Measurements from ENCODE around the gene COG8.

DNA sequence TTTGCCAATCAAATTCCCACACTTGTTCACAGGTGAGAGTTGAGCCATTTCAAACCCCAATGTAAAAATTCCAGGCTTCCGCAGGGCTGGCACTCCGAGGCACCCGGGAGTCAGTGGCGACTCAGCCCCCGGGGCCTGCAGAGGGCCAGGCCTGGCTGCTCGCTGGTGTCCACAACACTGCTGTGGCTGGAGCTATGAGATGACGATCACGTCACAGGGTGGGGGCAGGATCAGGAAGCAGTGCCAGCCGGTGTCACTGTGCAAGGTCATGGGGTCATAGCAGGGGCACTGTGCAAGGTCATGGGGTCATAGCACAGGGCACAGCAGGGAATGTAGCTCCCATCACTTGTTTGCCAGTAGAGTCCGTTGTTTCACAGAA is 20.5 kb downstream of the COG8 start:
- TF ChIP-seq, protein P1, sequence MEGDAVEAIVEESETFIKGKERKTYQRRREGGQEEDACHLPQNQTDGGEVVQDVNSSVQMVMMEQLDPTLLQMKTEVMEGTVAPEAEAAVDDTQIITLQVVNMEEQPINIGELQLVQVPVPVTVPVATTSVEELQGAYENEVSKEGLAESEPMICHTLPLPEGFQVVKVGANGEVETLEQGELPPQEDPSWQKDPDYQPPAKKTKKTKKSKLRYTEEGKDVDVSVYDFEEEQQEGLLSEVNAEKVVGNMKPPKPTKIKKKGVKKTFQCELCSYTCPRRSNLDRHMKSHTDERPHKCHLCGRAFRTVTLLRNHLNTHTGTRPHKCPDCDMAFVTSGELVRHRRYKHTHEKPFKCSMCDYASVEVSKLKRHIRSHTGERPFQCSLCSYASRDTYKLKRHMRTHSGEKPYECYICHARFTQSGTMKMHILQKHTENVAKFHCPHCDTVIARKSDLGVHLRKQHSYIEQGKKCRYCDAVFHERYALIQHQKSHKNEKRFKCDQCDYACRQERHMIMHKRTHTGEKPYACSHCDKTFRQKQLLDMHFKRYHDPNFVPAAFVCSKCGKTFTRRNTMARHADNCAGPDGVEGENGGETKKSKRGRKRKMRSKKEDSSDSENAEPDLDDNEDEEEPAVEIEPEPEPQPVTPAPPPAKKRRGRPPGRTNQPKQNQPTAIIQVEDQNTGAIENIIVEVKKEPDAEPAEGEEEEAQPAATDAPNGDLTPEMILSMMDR (IDR thresholded peaks at IDR 0.05 in 4 of 5, conservative IDR thresholded peaks at IDR 0.05 in 1 of 5): no peak
- TF ChIP-seq POLR2A (IDR thresholded peaks at IDR 0.05): no peak

Data from gastrocnemius medialis (tissue), 4 donors.